ENCODE data around the gene ERC2.
A peak's percentile ranks its signal among the peaks of the same experiment; 100 is the strongest.
"Not testable (repeated sequence)": the region's sequence is repeated elsewhere in the genome, so short reads cannot be mapped to it uniquely, and the experiment has no call there.

The ERC2 gene

DNA sequence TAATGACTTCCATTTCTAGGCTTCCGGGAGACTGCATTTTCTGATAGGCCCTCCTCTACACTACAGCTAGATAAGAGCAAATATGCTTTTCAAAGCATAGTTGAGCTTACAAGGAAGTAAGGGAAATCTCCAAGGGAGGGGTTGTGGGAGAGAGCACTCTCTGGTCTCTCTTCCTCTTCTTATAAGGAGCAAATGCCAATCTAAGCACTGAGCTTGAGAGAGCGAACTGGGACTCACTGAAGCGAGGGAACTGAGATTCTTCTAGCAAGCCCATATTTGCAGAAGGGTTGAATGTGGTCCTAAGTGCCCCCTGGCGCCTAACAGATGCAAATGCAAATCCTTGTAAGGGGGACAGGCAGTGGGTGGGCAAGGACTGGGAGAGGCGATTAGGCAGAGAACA, 164.8 kb downstream of the ERC2 start:
- peak in 1 of 2 experiments; percentile 10 for DNase-seq

DNA sequence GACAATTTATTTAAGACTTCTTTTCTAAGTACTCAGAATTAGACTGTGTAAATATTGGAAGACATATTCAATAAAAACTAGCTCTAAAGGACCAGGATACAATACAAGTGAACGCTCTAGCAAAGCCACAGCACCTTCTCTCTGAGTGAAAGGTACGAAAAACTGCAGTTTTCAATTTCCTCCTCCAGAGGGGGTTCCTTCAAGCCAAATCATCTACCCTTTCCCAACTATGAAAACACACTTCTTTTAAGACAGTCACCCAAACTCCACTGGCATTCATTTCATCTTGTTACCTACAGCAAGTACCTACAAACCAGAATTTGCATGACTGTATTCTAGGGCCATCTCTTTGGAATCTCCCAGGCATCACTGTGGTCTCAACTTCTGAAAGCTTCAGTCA, 165.8 kb downstream of the ERC2 start:
- DNase-seq: no peak

DNA sequence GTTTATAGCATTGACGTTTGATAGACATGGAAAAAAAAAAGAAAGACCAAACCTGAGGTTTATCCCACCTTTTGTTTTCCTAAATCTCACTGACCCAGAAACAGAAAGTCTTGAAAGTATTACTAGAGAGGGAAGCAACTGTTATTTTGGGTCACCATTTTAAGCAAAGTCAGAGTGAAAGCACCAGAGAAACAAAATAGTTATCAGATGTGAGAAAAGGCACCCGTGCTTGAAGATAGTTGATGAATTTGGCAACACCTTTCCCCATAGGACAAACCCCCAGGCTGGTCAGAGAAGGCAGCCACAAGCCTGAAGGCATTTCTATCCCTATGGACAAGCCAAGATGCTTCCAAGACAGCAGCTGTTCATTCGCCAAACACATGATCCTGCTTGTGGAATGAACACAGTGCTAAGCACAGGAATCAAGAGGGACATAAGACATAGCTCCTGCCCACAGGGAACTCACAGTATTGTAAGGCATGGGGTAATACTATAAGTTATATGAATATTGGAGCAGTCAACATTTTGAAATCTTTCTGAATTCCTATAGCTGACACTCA, 170.9 kb downstream of the ERC2 start:
- DNase-seq: no peak

DNA sequence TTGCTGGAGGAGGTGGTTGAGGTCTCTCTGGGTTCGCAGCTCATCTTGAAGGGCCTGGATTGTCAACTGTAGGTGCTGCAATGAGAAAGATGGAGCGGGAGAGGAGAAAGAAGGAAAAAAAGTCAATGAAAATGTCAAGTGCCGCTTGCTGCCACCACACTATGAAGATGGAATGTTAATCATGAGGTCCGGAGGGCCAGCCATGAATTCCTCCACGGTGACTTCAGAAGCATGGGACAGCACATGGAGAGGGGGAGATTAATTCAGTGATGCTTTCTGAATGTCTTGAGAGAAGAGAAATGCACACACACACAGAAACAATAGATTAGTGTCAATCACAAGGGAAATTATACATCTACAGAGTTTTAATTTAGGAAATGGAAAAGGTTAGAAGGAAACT, 171.9 kb downstream of the ERC2 start:
- DNase-seq: no peak

DNA sequence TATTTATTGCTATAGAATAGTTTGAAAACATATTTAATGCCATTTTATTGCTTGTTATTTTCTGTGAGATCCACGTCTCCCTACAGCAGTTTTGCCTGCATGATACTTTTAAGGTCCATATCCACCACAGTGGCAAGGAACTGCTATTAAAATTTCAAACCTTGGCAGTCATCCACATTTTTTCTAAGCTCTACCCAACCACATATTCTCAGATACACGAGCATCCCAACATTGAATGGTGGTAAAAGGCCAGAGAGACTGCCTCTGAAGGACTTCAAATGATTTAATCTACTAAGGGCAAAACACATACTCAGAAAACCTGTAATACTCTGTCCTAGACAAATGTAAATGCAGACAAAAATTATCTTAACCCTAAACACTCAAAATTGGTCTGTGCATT, 173.1 kb downstream of the ERC2 start:
- DNase-seq: no peak

DNA sequence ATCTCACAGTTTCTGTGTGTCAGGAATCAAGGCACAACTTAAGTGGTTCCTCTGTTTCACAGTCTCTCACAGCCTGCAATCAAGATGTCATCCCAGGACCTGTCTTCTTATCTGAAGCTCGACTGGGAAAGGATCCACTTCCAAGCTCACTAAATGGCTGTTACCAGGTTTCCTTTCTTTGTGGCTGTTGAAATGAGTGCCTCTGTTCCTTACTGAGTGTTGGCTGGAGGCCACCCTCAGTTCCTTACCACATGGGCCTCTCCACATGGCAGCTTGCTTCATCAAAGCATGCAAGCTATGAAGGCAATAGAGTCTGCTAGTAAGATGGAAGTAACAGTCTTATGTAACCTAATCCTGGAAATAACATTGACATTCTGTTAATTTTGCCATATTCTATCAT, 174.0 kb downstream of the ERC2 start:
- no peak for DNase-seq

DNA sequence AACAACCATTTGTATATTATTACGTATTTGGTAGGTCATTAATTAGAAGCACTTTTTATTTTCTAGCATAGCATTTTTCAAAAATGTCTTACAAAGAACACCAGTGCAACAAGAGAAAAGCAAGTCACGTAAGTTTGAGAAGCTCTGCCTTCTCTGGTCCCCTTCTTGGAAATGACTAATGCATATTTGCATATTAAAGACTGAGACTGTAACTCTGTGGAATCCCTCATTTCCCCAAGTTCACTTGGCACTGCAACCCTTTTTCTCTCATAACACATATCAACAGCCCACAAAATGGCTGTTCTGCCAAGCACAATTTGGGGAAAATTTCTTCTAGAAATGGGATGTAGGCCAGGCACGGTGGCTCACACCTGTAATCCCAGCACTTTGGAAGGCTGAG, 176.3 kb downstream of the ERC2 start:
- DNase-seq: no peak

DNA sequence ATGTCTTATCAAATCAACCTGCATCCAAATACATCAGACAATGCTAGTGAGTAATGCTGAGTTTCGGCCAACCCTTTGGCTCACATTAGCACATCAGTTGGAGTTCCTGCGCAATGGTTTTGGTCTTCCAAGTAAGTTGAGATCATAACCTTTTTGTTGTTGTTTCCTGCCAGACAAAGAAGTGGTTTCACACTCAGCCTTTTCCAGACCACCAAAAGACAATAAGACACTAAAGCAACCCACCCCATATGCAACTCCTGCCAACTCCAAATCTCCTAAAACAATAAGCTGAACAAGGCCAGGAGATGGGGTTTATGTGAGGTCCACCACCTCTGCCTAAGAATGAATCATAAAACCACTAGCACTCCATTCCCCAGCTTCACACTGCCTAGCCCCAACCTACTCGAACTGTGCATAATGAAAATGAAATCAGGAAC, 177.0 kb downstream of the ERC2 start:
- DNase-seq: peak in 1 of 2 experiments; percentile 3

DNA sequence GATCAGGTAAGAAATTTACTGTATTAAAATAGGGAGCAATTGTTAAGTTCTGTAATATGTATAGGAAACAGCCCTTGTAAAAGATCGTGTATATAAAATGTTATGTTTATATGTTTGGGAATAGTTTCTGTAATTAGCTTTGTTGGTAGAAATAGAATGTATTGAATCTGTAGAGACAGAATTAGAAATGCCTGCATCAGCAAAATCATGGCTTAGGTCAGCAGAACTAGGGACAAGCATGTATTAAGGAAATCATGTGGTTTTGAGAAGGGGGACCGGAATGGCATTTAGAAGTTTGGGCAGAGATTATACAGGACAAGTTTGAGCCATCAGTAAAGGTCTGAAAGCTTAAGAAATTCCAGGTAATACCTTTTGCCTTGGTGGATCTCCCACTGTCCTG, 177.9 kb downstream of the ERC2 start:
- no peak for DNase-seq

DNA sequence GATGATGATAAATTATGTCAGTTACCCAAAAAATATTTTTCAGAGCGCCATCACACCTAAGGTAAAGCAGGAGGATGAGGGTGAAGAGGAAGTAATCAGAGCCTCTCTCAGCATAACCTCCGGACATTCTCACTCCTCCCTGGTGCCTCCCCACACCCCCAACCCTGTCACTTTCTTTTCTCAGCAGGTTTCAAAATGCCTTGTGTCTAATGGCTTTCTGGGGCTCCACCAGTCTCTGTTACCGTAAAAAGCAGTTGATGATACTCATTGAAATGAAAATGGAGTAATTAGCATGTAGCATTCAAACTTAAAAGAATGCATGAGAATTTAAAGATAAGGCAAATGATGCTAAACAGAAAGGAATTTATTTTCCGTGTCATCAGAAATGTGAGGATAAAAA, 180.0 kb downstream of the ERC2 start:
- no peak for DNase-seq

DNA sequence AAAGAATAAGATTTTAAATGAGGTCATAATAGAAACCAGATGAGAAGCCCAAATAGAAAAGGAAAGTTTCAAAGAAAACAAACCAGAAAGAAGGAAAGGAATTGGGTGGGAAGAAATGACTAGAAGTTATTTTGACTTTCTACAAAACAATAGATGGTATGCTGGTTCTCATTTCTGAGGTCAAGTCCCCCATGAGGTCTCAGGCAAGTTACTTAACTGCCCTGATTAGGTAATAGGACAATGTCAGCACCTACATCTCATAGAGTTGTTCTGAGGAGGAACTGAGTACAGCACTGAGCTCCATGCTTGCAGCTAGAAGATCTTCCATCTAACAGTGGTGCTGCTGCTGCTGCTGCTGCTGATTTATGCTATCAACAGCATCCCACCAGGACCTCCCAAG, 185.9 kb downstream of the ERC2 start:
- no peak for DNase-seq

DNA sequence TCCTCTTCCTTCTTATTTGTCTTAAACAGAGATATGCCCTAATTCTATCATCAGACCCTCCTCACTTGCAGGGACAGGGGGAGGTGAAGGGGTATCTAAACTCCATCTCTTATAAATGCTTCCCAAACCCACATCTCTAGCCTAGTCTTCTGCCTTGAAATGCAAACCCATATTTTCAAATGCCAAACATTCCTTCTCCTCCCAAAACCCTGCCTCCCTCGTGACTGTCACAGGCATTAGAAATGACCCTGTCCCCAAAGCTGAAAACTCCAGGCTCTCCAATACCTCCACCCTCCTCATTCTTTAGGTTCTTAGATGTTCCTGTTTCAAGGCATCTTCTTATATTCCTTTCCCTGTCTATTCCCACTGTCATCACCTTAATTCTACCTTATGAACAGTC, 191.0 kb downstream of the ERC2 start:
- DNase-seq: no peak

DNA sequence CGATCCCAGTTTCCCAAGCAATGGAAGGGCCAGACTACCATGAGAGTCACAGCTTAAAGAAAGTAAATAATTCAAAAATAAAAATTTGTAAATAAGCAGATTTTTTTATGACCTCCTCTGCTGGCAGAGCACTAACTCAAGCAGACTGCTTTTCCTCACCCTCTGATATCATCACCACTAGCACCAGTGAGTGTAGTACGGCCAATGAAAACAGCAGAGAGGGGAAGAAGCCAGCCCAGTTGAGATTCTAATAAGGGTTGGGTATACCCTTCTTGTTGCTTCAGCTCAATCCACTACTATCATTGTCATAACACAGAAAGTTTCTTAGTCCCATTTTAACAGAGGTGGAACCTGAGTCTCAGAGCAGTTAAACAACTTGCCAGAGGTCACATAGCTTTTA, 193.1 kb downstream of the ERC2 start:
- DNase-seq: no peak

DNA sequence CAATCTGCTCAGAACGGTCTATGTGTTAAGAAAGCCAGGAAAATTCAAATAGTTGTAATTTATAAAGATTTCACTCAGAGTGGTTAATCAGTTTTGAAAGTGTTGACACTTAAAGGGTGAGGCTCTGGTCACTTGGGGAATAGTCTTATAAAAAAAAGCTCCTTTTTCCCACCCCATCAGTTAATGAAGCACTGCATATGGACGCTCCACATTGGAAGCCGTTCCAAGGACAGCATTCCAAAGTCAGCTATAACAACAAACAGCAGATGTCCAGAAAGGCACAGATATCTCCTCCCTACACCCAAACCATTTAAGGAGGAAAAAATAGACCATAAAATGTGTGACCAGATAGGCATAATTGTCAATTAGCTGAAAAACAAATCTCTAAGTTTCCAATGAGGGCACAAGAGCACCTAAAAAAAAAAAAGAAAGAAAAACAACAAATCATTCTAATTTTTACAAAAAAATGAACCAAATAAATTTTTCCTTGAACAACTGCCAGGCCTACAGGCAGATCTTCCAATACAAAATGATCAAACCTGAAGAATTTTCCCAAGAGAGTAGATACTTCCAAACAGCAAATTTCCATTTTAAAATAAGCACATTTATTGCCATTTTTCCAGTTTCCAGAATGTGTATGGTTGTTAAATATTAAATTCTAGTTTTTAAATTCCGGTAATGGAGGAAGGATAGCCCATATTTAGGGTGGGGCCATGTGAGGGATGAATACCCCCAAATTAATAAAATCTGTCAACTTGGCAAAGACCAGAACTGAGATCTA, 198.3 kb downstream of the ERC2 start:
- DNase-seq: no peak

DNA sequence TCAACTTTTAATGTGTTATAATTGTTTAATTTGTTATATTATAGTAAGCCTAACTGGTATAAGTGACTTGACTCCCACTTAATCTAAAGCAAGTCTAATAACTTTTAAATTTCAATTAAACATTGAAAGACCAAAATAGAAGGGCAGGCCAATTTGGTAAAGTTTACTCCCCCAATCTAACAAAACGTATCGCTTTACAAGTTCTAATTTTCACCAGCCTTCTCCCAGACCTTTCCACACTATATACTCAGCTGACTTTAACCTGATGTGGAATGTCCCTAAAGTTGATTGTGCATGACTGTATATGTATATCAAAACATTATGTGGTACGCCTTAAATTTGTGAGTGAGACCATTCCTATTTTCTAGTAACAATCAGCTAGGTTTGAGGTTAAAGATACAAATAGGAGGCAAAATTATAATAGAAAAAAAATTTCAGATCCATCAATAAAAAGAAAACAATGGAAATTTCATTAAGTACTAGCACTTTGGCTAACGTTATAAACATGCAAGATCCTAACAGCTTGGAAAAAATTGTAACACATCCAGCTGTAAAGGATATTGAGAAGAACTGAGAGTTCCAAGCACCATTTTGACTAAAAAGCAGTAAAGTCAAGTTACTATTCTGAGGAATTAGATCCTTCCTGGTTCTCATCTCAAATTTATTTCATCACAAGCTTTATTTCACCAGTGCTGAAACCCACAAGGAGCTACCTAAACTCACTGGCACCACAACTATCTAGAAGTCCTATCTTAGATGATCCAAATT, 199.5 kb downstream of the ERC2 start:
- DNase-seq: no peak

DNA sequence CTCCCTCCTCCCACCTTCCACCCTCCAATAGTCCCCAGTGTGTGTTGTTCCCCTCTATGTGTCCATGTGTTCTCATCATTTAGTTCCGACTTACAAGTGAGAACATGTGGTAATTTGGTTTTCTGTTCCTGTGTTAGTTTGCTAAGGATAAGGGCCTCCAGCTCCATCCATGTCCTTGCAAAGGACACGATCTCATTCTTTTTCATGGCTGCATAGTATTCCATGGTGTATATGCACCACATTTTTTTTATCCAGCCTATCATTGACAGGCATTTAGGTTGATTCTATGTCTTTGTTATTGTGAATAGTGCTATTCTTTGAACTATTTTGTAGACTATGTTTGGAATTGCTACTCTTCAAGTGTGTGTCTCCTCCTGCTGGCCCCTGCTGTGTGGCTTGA, 206.4 kb downstream of the ERC2 start:
- not testable (repeated sequence) for DNase-seq

DNA sequence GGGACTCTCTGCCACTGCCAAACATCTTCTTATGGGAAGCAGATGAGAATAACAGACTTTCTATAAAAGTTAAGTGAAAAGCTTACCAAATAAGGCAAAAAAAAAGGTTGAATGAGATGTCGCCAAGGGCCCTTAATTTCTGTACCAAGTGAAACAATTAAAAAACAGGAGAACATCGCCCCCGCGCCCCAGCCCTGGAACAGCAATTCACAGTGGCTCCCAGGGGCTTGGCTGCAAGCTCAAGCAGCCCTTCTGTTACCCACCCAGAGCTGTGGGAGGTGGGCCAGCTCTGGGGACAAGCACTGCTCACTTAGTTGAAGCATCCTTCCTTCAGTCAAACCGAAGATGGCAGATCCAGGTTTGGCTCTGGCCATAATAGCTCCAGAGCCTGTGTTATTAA, 208.0 kb downstream of the ERC2 start:
- no peak for DNase-seq

DNA sequence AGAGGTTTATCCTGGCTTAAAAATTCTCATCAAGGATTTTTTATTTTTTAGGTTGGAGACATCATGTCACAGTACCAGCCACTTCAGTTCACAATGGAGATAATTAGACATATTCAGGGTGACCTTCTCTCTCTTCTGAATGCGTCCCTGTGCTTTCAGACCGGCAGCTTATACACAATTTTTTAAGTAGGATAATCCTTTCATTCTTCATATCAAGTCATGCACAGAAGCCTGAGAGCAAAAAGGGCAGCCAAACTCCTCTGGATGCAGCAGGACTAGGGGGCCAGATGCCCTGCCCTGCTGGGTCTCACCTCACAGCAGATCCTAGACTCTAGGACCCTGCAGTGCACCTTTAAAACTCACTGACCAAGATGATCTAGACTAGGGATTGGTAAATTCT, 210.4 kb downstream of the ERC2 start:
- no peak for DNase-seq

DNA sequence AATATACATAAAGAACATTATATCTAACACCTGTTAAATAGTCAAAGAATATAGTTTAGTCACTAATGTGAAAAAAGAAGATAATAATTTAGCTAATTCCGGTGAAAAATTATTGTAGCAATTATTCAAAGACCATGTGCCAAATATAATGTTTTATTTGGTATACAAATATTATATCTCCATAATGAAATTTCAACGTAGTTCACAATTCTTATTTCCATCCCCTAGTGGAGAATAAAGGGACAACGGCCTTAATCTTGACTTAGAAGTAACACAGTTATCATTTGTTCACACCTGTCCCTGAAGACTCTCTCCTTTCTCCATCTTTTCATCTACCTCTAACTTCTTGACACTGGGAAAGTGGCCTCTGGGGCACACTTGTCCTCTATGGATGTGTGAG, 213.4 kb downstream of the ERC2 start:
- DNase-seq: no peak

DNA sequence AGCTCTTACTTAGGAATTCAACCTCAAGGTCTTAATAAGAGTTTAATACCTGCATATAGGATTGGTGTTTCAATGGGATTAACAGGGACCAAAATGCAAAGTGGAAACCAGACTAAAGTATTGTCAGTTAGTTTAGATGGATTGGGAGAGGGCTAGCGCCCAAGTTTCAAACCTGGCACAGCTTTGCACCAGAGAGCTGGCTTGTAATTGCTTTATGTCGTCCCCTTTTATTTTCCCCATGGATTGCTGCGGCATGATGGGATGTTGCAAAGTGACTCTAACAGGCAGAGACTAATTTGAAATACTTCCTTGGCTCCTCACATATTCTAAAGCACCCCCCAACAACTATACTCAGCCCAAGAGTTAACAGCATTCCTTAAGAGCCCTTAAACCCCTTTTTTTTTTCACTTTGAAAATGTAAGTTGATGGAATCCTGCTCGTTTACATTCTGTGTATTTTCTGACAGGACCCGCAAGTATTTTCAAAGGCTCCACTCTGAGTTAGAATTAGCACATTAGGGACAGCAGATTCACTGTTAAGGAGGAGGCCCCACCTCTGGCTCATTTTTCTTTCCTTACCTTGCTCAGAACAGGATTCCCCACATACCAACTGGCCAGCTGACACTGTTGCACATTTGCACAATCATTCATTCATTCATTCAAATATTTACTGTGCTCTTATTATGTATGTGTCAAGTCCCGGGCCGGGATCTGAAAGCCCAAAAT, 214.2 kb downstream of the ERC2 start:
- no peak for DNase-seq

DNA sequence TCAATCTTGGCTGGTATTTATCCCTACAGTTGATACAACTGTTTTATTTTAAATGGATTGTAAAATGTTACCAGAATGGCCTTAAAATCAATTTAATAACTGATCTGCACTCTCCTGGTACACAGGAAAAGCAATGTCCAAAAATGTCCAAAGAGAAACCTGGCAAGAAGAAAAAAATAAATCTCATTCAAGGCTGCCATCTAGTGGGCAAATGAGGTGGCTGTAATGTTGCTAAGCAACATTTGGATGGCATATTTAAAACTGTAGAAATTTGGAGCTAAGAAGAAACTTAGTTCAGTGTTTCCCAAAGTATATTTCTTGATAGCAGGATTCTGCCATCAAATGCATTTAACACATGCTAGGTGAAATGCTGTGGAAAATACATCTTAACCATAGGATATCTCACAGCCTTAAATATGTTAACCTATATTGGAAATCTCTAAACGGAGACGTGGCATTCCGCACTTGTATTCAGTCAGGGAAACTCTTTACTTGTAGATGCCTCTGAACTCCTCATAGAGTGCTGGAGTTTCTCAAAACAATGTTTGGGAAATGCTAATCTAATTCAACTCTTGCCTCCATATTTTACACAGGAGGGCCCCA, 216.8 kb downstream of the ERC2 start:
- DNase-seq: peak; percentile 8 to 25

DNA sequence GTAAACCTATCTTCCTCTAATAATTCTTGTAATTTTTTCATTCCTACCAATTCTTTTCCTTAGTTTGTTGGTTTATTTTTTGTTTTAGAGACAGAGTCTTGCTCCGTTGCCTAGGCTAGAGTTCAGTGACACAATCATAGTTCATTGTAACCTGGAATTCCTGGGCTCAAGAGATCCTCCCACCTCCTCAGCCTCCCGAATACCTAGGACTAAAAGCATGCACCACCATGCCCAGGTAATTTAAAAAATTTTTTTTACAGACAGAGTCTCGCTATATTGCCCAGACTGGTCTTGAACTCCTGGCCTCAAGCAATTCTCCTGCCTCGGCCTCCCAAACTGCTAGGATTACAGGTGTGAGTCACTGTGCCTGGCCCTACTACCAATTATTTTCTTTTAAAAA, 220.2 kb downstream of the ERC2 start:
- no peak for DNase-seq

DNA sequence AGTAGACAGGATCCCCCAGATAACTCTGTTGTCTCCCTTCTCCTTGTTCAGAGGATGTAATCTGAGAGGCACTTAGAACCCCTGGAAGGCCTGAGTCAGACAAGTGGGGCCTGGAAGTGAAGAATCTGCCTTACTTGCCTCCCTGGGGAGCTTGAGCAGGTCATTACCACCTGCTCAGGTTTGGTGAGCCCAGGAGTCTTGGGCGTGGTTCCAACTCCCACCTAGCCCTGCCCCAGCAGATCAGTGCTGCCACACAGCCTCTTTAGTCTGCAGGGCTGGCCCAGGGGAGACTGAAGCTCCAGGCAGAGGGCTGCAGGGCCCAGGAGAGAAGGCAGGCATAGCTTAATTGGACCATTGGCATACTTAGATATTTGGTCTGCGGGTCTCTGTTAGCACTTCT, 230.0 kb downstream of the ERC2 start:
- no peak for DNase-seq
